Activated naive CD4-positive, alpha-beta T cell treated with anti-CD3 and anti-CD28 coated beads, Interleukin-2, amount 50 U/mL, for 24 hours (primary cell): ENCODE results near the gene SERTAD3.
A peak's percentile ranks its signal among the peaks of the same experiment; 100 is the strongest.
"Not testable (repeated sequence)": the region's sequence is repeated elsewhere in the genome, so short reads cannot be mapped to it uniquely, and the experiment has no call there.

Experiments used
- H3K27ac Mint-ChIP-seq: one replicate; pipeline ENCODE4 v1.8.0; 2021; ENCODE audit warnings: mild to moderate bottlenecking, mixed read lengths
- H3K27me3 Mint-ChIP-seq: one replicate; pipeline ENCODE4 v1.8.0; 2021; ENCODE audit warnings: mixed read lengths
- H3K36me3 Mint-ChIP-seq: one replicate; pipeline ENCODE4 v1.8.0; 2021; ENCODE audit warnings: mixed read lengths
- H3K4me1 Mint-ChIP-seq: one replicate; pipeline ENCODE4 v1.8.0; 2021; ENCODE audit warnings: mixed read lengths
- H3K4me3 Mint-ChIP-seq: one replicate; pipeline ENCODE4 v1.8.0; 2021; ENCODE audit warnings: mild to moderate bottlenecking, mixed read lengths
- H3K9me3 Mint-ChIP-seq: one replicate; pipeline ENCODE4 v1.8.0; 2021; ENCODE audit warnings: mixed read lengths

Gene SERTAD3

GRCh38 chr19:40443131-40443999 is 770 bp downstream of the SERTAD3 start:
- Mint-ChIP-seq H3K4me3 (peak overlapping the region; percentile 98), H3K36me3 (no peaks in the 10 kb centered on the region), H3K27me3 (no peaks in the 10 kb centered on the region), H3K4me1 (peaks cover 20% of the 10 kb centered on the region), H3K9me3 (no peaks in the 10 kb centered on the region), H3K27ac (peak overlapping the region; percentile 89)

GRCh38 chr19:40442328-40443130 is 1.6 kb downstream of the SERTAD3 start:
- H3K36me3 Mint-ChIP-seq = no peaks in the 10 kb centered on the region
- peaks cover 20% of the 10 kb centered on the region for H3K4me1 Mint-ChIP-seq
- H3K9me3 Mint-ChIP-seq = no peaks in the 10 kb centered on the region
- peak overlapping the region; percentile 98 for H3K4me3 Mint-ChIP-seq
- peak overlapping the region; percentile 89 for H3K27ac Mint-ChIP-seq
- H3K27me3 Mint-ChIP-seq = no peaks in the 10 kb centered on the region

- no peaks in the 10 kb centered on the region for H3K36me3 Mint-ChIP-seq
Observed at GRCh38 chr19:40441719-40442253, 2.3 kb downstream of the SERTAD3 start.

GRCh38 chr19:40438284-40438683 is 5.9 kb downstream of the SERTAD3 start:
- peaks cover 28% of the 10 kb centered on the region for H3K4me1 Mint-ChIP-seq
- no peak overlapping the region for H3K27ac Mint-ChIP-seq
- H3K4me3 Mint-ChIP-seq = no peak overlapping the region
- no peaks in the 10 kb centered on the region for H3K27me3 Mint-ChIP-seq
- no peaks in the 10 kb centered on the region for H3K9me3 Mint-ChIP-seq
- H3K36me3 Mint-ChIP-seq = no peaks in the 10 kb centered on the region

More at GRCh38 chr19:40441719-40442253, 2.3 kb downstream of the SERTAD3 start:
- Mint-ChIP-seq H3K27me3 (no peaks in the 10 kb centered on the region), H3K27ac (peak overlapping the region; percentile 59), H3K4me1 (peaks cover 20% of the 10 kb centered on the region), H3K9me3 (no peaks in the 10 kb centered on the region), H3K4me3 (peak overlapping the region; percentile 98)

- peak overlapping the region; percentile 88 for H3K4me3 Mint-ChIP-seq
- H3K27me3 Mint-ChIP-seq = no peaks in the 10 kb centered on the region
- no peaks in the 10 kb centered on the region for H3K9me3 Mint-ChIP-seq
- H3K27ac Mint-ChIP-seq = peak overlapping the region; percentile 99
- H3K36me3 Mint-ChIP-seq = no peaks in the 10 kb centered on the region
- peaks cover 20% of the 10 kb centered on the region for H3K4me1 Mint-ChIP-seq
Observed at GRCh38 chr19:40433391-40434216, 10.5 kb downstream of the SERTAD3 start.

- peak overlapping the region; percentile 88 for H3K4me3 Mint-ChIP-seq
- not testable (repeated sequence) for H3K27me3 Mint-ChIP-seq, H3K36me3 Mint-ChIP-seq, H3K9me3 Mint-ChIP-seq
- H3K27ac Mint-ChIP-seq = peak overlapping the region; percentile 99
- peaks cover 20% of the 10 kb centered on the region for H3K4me1 Mint-ChIP-seq
Observed at GRCh38 chr19:40432760-40433159, 11.4 kb downstream of the SERTAD3 start.

- Mint-ChIP-seq H3K27me3 (no peaks in the 10 kb centered on the region), H3K27ac (peak overlapping the region; percentile 55), H3K4me1 (peaks cover 20% of the 10 kb centered on the region), H3K9me3 (no peaks in the 10 kb centered on the region), H3K4me3 (no peak overlapping the region), H3K36me3 (no peaks in the 10 kb centered on the region)
Observed at GRCh38 chr19:40431698-40432097, 12.4 kb downstream of the SERTAD3 start.

- H3K9me3 Mint-ChIP-seq, H3K36me3 Mint-ChIP-seq, H3K27me3 Mint-ChIP-seq, H3K27ac Mint-ChIP-seq, H3K4me3 Mint-ChIP-seq: not testable (repeated sequence)
- peaks cover 18% of the 10 kb centered on the region for H3K4me1 Mint-ChIP-seq
Observed at GRCh38 chr19:40430242-40430641, 13.9 kb downstream of the SERTAD3 start.

- H3K27ac Mint-ChIP-seq = peak overlapping the region; percentile 27
- H3K9me3 Mint-ChIP-seq, H3K36me3 Mint-ChIP-seq, H3K27me3 Mint-ChIP-seq, H3K4me3 Mint-ChIP-seq: not testable (repeated sequence)
- peaks cover 13% of the 10 kb centered on the region for H3K4me1 Mint-ChIP-seq
Observed at GRCh38 chr19:40428197-40428596, 15.9 kb downstream of the SERTAD3 start.

GRCh38 chr19:40425450-40426287 is 18.5 kb downstream of the SERTAD3 start, which contains the start of gene SERTAD1:
TSS of gene SERTAD1 (minus strand) at chr19:40425992. CDS start at chr19:40423546, 2,446 bp downstream.
- Mint-ChIP-seq H3K4me3 (peak within 1 kb of the TSS; percentile 98), H3K4me1 (peaks cover 26% of the 10 kb centered on the region), H3K27ac (peak within 1 kb of the TSS; percentile 99), H3K27me3 (no peaks in the 10 kb centered on the region), H3K36me3 (peaks cover 6% of the 10 kb centered on the region), H3K9me3 (no peaks in the 10 kb centered on the region)

GRCh38 chr19:40424637-40425449 is 19.3 kb downstream of the SERTAD3 start:
- Mint-ChIP-seq H3K36me3 (peaks cover 6% of the 10 kb centered on the region), H3K4me1 (peaks cover 26% of the 10 kb centered on the region), H3K9me3 (no peaks in the 10 kb centered on the region), H3K27ac (peak overlapping the region; percentile 98), H3K27me3 (no peaks in the 10 kb centered on the region), H3K4me3 (peak overlapping the region; percentile 98)

- peak overlapping the region; percentile 82 for H3K27ac Mint-ChIP-seq
- peaks cover 28% of the 10 kb centered on the region for H3K4me1 Mint-ChIP-seq
Observed at GRCh38 chr19:40423938-40424337, 20.2 kb downstream of the SERTAD3 start.

GRCh38 chr19:40422748-40423566 is 21.2 kb downstream of the SERTAD3 start:
- Mint-ChIP-seq H3K36me3 (peaks cover 6% of the 10 kb centered on the region), H3K27ac (peak overlapping the region; percentile 56), H3K27me3 (no peaks in the 10 kb centered on the region), H3K9me3 (no peaks in the 10 kb centered on the region), H3K4me1 (peaks cover 29% of the 10 kb centered on the region), H3K4me3 (peak overlapping the region; percentile 98)

More at GRCh38 chr19:40423938-40424337, 20.2 kb downstream of the SERTAD3 start:
- peak overlapping the region; percentile 98 for H3K4me3 Mint-ChIP-seq
- H3K9me3 Mint-ChIP-seq = no peaks in the 10 kb centered on the region
- no peaks in the 10 kb centered on the region for H3K27me3 Mint-ChIP-seq
- H3K36me3 Mint-ChIP-seq = peaks cover 6% of the 10 kb centered on the region
